NCI-H524 (cell line): Measurements from ENCODE around the gene ZNF583.

Experiments
- DNase-seq, 2 experiments: peaks; one replicate each; lab custom pipeline; 2025; lab: John Stamatoyannopoulos, UW

ZNF583 gene

DNA sequence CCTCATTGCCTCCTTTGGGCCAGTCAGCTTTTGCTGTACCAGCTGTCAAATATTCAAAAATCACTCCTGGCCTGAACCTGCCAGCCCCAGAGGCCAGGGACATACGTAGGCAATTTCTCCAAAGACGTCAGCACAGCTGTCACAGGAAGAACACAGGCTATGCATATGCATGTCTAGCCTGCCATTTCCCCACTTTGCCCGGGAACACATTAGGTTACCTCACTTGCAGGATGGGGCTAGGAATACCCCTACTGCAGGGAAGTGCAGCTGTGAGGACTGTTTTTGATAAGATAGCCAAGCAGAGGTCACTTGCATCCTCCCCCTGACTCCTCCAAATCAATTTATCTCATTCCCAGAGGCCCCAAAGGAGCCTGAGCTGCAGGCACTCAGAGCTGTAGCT is 70.2 kb downstream of the ZNF583 start:
- no peak for DNase-seq

DNA sequence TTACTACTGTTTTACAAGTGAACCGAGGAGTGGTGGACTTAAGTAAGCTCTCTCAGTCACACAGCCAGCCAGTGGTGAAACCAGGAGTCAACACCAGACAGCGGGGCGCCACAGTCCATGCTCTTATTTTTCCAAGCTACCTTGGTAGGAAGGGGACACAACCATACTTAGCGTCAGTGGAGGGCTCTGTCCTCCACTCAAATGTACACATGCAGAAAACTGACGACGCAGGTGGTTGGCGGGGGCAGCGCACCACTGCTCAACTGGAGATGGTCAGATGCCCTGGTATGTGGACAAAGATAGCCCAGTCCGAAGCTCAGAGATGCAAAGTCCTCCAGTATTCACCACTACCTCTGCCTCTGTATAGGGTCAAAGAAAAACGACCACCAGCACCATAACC is 72.0 kb downstream of the ZNF583 start:
- no peak for DNase-seq
